Lung (tissue), 12 donors: ENCODE data around the gene SLC35F3. TPM values are rescaled to one million over a fixed set of nuclear protein-coding genes. Genes with fewer than 3 reads are reported as not detected.

ENCODE experiments used
- ATAC-seq: fragments of 200-7000 bp; cut with Tn5 transposase; one replicate; pipeline ENCODE4 v1.9.1; 2020; ENCODE audit warnings: moderate number of reproducible peaks; ENCODE audit not compliant: insufficient read depth, low FRiP score
- DNase-seq, 3 donors: peaks; one replicate each; pipeline ENCODE4 v3.0.0-alpha.2; 2013 to 2017
- H3K27ac ChIP-seq, 2 donors: one replicate each; pipeline ENCODE4 v1.5.1; 2013; ENCODE audit warnings: mild to moderate bottlenecking in 2 of 2, moderate library complexity in 2 of 2, control low read depth in 1 of 2, inconsistent platforms in 1 of 2, low read depth in 1 of 2, low read length in 1 of 2
- H3K27me3 ChIP-seq, 3 donors: one replicate each; pipeline ENCODE4 v1.5.1; 2013; ENCODE audit warnings: low read length in 2 of 3; ENCODE audit not compliant: control insufficient read depth in 3 of 3, insufficient read depth in 3 of 3
- H3K36me3 ChIP-seq, 4 donors: one replicate each; pipeline ENCODE4 v1.5.1; 2013; ENCODE audit warnings: low read length in 4 of 4, mild to moderate bottlenecking in 1 of 4, moderate library complexity in 1 of 4; ENCODE audit not compliant: control insufficient read depth in 4 of 4, insufficient read depth in 4 of 4
- H3K4me1 ChIP-seq, 5 donors: one replicate each; pipeline ENCODE4 v1.5.1; 2013; ENCODE audit warnings: low read length in 5 of 5, mild to moderate bottlenecking in 2 of 5, moderate library complexity in 1 of 5; ENCODE audit not compliant: control insufficient read depth in 5 of 5, insufficient read depth in 5 of 5
- H3K4me3 ChIP-seq: one replicate; pipeline ENCODE4 v1.5.1; 2013; ENCODE audit warnings: mild to moderate bottlenecking, control low read depth, moderate library complexity
- H3K9ac ChIP-seq, 2 donors: one replicate each; pipeline ENCODE4 v1.5.1; 2013; ENCODE audit warnings: low read length in 2 of 2, control low read depth in 1 of 2; ENCODE audit not compliant: insufficient read depth in 1 of 2
- H3K9me3 ChIP-seq, 4 donors: one replicate each; pipeline ENCODE4 v1.5.1; 2013; ENCODE audit warnings: low read length in 3 of 4, mild to moderate bottlenecking in 1 of 4, moderate library complexity in 1 of 4; ENCODE audit not compliant: control insufficient read depth in 4 of 4, insufficient read depth in 3 of 4
- WGBS, 2 donors: extraction: QIAGEN DNeasy Blood & Tissue Kit; methylation state at CpG; one replicate each; pipeline ENCODE4 v1.1.7; 2013; 5-methylcytosine and 5-hydroxymethylcytosine counted together
- polyA plus RNA-seq, 2 donors: library from polyadenylated mRNA; stranded (reverse); fragments of 200-250 nt; gene quantifications; one replicate each; pipeline ENCODE4 v1.2.1, GENCODE V29; 2013
- total RNA-seq, 2 donors: library from RNA; depleted of rRNA in 1 of 2; stranded (reverse); fragments of >200 nt in 1 of 2; gene quantifications; one replicate each; pipeline ENCODE4 v1.2.1, GENCODE V29; 2014 to 2021
- TF ChIP-seq, protein P1 (sequence below): IDR thresholded peaks from 2 replicates; pipeline ENCODE4 v1.5.1; 2012; ENCODE audit warnings: mild to moderate bottlenecking; ENCODE audit errors: control extremely low read depth, extremely low read depth
- donor health status: control.
- donor health status: control.
- donor health status: Bipolar disorder and iron deficiency.
- donor health status: healthy.
- donor health status: DM: yes; HTN: yes; CAD: no.

SLC35F3 gene
- total and polyA plus RNA-seq, 4 donors = 0.09 to 1.4 (median 0.48) TPM

DNA sequence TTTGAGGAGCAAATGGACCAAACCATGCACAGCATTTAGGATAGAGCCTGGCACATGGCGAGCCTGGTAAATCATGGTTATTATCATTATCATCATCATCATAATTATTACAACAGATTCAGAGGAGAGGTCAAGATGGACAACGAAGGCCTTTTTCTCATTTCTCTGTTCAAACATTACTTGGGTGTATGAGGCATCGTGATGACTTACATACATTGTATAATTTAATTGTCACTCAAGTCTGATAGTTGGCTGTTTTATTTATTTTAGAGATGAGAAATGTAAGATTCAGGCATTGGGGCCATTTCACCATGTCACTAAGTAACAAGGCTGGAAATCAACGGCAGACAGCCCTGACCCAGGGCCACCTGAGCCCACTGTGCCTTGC is 68.1 kb downstream of the SLC35F3 start:
- DNase-seq (no peak), ATAC-seq (no peak)
- no peaks in the 10 kb centered on the region for H3K4me1 ChIP-seq
- TF ChIP-seq, protein P1, sequence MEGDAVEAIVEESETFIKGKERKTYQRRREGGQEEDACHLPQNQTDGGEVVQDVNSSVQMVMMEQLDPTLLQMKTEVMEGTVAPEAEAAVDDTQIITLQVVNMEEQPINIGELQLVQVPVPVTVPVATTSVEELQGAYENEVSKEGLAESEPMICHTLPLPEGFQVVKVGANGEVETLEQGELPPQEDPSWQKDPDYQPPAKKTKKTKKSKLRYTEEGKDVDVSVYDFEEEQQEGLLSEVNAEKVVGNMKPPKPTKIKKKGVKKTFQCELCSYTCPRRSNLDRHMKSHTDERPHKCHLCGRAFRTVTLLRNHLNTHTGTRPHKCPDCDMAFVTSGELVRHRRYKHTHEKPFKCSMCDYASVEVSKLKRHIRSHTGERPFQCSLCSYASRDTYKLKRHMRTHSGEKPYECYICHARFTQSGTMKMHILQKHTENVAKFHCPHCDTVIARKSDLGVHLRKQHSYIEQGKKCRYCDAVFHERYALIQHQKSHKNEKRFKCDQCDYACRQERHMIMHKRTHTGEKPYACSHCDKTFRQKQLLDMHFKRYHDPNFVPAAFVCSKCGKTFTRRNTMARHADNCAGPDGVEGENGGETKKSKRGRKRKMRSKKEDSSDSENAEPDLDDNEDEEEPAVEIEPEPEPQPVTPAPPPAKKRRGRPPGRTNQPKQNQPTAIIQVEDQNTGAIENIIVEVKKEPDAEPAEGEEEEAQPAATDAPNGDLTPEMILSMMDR = no peak
- WGBS, 2 donors = 83 to 89% methylated on average over 4 of the region's 4 CpGs
- H3K9me3 ChIP-seq = peaks cover 0 to 3% (median 0%) of the 10 kb centered on the region in 4 donors
- no peaks in the 10 kb centered on the region for H3K27me3 ChIP-seq
- no peak overlapping the region for H3K27ac ChIP-seq
- no peak overlapping the region for H3K4me3 ChIP-seq
- H3K36me3 ChIP-seq = no peaks in the 10 kb centered on the region
- no peak overlapping the region for H3K9ac ChIP-seq

DNA sequence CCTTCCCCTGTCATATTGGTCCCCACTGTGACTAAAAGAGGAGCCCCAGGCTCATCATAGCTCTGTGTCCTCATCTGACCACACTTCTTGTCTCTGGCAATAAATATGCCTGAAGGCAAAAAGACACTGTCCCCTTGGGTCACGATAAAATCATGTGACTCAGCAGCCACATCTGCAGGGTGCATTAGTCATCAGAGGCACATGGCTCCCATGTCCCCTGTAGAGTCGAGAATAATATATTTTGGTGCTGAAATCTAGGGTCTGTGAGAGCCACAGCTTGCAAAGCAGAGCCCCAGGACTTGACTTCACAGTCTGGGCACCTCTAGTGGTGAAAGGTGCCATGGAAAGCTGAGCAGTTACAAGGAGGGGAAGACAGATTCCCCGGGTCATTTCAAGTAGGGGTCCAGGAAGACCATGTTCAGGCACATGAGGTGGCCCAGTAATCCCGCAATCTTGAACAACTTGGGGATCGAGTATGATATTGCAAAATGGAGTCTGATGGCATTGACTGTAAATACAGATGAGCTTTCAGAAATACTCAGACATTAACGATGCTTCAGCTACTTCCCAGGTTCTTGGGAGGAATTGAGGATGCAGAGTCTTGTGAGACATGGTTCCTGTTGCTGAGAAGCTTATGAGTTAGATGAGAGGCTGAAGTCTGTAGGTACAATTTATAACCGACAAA is 68.6 kb downstream of the SLC35F3 start:
- peaks cover 0 to 3% (median 0%) of the 10 kb centered on the region in 4 donors for H3K9me3 ChIP-seq
- 82 to 90% methylated on average over 7 of the region's 7 CpGs for WGBS, 2 donors
- DNase-seq = no peak
- H3K4me3 ChIP-seq = no peak overlapping the region
- no peak for ATAC-seq
- H3K4me1 ChIP-seq = no peaks in the 10 kb centered on the region
- no peaks in the 10 kb centered on the region for H3K27me3 ChIP-seq
- TF ChIP-seq, protein P1 = no peak
- H3K27ac ChIP-seq = no peak overlapping the region
- H3K9ac ChIP-seq = no peak overlapping the region
- H3K36me3 ChIP-seq = no peaks in the 10 kb centered on the region

DNA sequence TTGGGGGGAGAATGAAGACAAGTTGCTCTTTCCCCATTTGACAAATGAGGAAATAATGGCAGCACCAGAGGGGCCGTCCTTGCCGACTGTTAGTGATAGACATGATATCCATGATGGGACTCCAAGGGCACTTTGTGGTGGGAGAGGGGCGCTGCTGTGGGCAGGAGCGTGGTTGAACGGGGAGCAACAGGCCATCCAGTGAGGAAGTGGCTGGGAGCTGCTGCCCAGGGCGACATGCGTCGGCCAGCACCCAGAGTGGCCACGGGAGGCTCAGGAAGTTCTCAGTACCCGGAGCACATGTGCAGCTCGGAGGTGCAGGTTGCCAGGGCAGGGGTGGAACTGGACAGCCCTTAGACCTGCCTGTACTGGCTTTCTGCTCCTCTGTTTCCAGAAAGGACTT is 71.0 kb downstream of the SLC35F3 start:
- DNase-seq (no peak), ATAC-seq (no peak)
- Histone ChIP-seq H3K4me3 (no peak overlapping the region), H3K4me1 (no peaks in the 10 kb centered on the region), H3K27me3 (no peaks in the 10 kb centered on the region), H3K9ac (no peak overlapping the region), H3K9me3 (peaks cover 0 to 3% (median 0%) of the 10 kb centered on the region in 4 donors), H3K36me3 (no peaks in the 10 kb centered on the region), H3K27ac (no peak overlapping the region)
- TF ChIP-seq, protein P1 = no peak
- 84 to 86% methylated on average over 11 of the region's 11 CpGs for WGBS, 2 donors
